SH-SY5Y (cell line): Measurements from ENCODE around the gene CELF2.

ENCODE experiments used
- GATA2 ChIP-seq: IDR thresholded peaks from 2 replicates; pipeline ENCODE4 v1.6.1; 2011; ENCODE audit warnings: mild to moderate bottlenecking, low read depth, low read length
- GATA3 ChIP-seq: IDR thresholded peaks from 2 replicates; pipeline ENCODE4 v1.6.1; 2011; ENCODE audit warnings: low read depth, mild to moderate bottlenecking, low read length, moderate library complexity

GRCh38 chr10:11141571-11142091, 124.0 kb downstream of the CELF2 start:
- no peak for TF ChIP-seq GATA3
- no peak; the same call in 1 of the 2 replicates for TF ChIP-seq GATA2
